PC-3 (cell line): Measurements from ENCODE around the gene IER3. TPM values are rescaled to one million over a fixed set of nuclear protein-coding genes. Genes with fewer than 3 reads are reported as not detected.
A peak's percentile ranks its signal among the peaks of the same experiment; 100 is the strongest.

Experiments
- ATAC-seq: fragments of 200-7000 bp; cut with Tn5 transposase; 2 replicates; pipeline ENCODE4 v1.9.1; 2020; ENCODE audit warnings: mild to moderate bottlenecking, moderate library complexity
- BruUV-seq: library from RNA; stranded (reverse); fragments of 400-500 nt; replicated peaks from 2 replicates; lab custom pipeline; 2021; lab: Mats Ljungman, UMichigan
- CTCF ChIA-PET: fragments of 300-600 bp; sonication (Branson Sonifier 250); formaldehyde crosslinking; loops from one replicate; lab custom pipeline; 2022; ENCODE audit warnings: antibody characterized with exemption; lab: Charles Lee
- POLR2A ChIA-PET: fragments of 300-600 bp; sonication (Branson Sonifier 250); formaldehyde crosslinking; loops from one replicate; lab custom pipeline; 2022; ENCODE audit warnings: antibody characterized with exemption; ENCODE audit not compliant: unreplicated experiment; lab: Charles Lee
- DNase-seq: peaks from one replicate; pipeline ENCODE4 v3.0.0-alpha.2; 2015
- H2AFZ ChIP-seq: fragments of 300-600 bp; sonication (generic); 2 replicates; pipeline ENCODE4 v1.6.0; 2016; ENCODE audit warnings: antibody characterized with exemption, low read length
- H3F3A ChIP-seq: fragments of 300-600 bp; sonication (generic); one replicate; pipeline ENCODE4 v1.6.0; 2017; ENCODE audit warnings: antibody characterized with exemption, low read length, control low read depth, mild to moderate bottlenecking; ENCODE audit not compliant: unreplicated experiment
- H3K27ac ChIP-seq: fragments of 300-600 bp; sonication (generic); 2 replicates; pipeline ENCODE4 v1.5.1; 2016; ENCODE audit warnings: mild to moderate bottlenecking, low read length
- H3K27me3 ChIP-seq: fragments of 300-600 bp; sonication (generic); 2 replicates; pipeline ENCODE4 v1.6.1; 2016; ENCODE audit warnings: low read length, mixed read lengths
- H3K36me3 ChIP-seq: fragments of 300-600 bp; sonication (generic); 2 replicates; pipeline ENCODE4 v1.6.1; 2016; ENCODE audit warnings: low read depth, mixed run types, low read length, mixed read lengths
- H3K4me1 ChIP-seq: fragments of 300-600 bp; sonication (generic); 2 replicates; pipeline ENCODE4 v1.5.1; 2016; ENCODE audit warnings: low read length; ENCODE audit not compliant: insufficient read depth
- H3K4me2 ChIP-seq: fragments of 300-600 bp; sonication (generic); 2 replicates; pipeline ENCODE4 v1.6.0; 2016; ENCODE audit warnings: low read length
- H3K4me3 ChIP-seq: fragments of 300-600 bp; sonication (generic); 2 replicates; pipeline ENCODE4 v1.5.1; 2016; ENCODE audit warnings: mild to moderate bottlenecking, low read length, mixed read lengths
- H3K79me2 ChIP-seq: fragments of 300-600 bp; sonication (generic); 2 replicates; pipeline ENCODE4 v1.6.1; 2017; ENCODE audit warnings: low read length, mixed read lengths
- H3K9ac ChIP-seq: fragments of 300-600 bp; sonication (generic); 2 replicates; pipeline ENCODE4 v1.6.0; 2016; ENCODE audit warnings: mild to moderate bottlenecking, low read length
- H3K9me2 ChIP-seq: fragments of 300-600 bp; sonication (generic); replicated peaks from 2 replicates; pipeline ENCODE4 v1.6.1; 2016; ENCODE audit warnings: mixed run types, low read length, mixed read lengths
- H3K9me3 ChIP-seq: fragments of 300-600 bp; sonication (generic); 2 replicates; pipeline ENCODE4 v1.6.1; 2016; ENCODE audit warnings: low read length, mixed read lengths
- H4K20me1 ChIP-seq: fragments of 300-600 bp; sonication (generic); 2 replicates; pipeline ENCODE4 v1.6.1; 2016; ENCODE audit warnings: low read length, mixed read lengths
- EZH2 ChIP-seq: fragments of 300-600 bp; sonication (generic); IDR thresholded peaks from one replicate; pipeline ENCODE4 v1.6.1; 2017; ENCODE audit warnings: antibody characterized with exemption, mild to moderate bottlenecking, low read length; ENCODE audit not compliant: unreplicated experiment
- EZH2phosphoT487 ChIP-seq: fragments of 300-600 bp; sonication (generic); IDR thresholded peaks from 2 replicates; pipeline ENCODE4 v1.6.1; 2018; ENCODE audit warnings: mild to moderate bottlenecking, antibody characterized with exemption, low read length, borderline replicate concordance
- intact Hi-C: fragments of 100-400 bp; cut with micrococcal nuclease; formaldehyde crosslinking; loops from 2 replicates; pipeline ENCODE4 v1.9.0; 2023
- total RNA-seq: library from RNA; depleted of rRNA; stranded (reverse); fragments of >200 nt; gene quantifications from 2 replicates; pipeline ENCODE4 v1.2.3, GENCODE V29; 2014
- TF ChIP-seq, protein P1 (sequence below): fragments of 300-600 bp; sonication (generic); conservative IDR thresholded peaks from 2 replicates; pipeline ENCODE4 v1.5.1; 2017; ENCODE audit warnings: antibody characterized with exemption, low read depth, mild to moderate bottlenecking, low read length

IER3 gene
- total RNA-seq, 1 experiment from 2014 or later: 1,173 TPM

DNA sequence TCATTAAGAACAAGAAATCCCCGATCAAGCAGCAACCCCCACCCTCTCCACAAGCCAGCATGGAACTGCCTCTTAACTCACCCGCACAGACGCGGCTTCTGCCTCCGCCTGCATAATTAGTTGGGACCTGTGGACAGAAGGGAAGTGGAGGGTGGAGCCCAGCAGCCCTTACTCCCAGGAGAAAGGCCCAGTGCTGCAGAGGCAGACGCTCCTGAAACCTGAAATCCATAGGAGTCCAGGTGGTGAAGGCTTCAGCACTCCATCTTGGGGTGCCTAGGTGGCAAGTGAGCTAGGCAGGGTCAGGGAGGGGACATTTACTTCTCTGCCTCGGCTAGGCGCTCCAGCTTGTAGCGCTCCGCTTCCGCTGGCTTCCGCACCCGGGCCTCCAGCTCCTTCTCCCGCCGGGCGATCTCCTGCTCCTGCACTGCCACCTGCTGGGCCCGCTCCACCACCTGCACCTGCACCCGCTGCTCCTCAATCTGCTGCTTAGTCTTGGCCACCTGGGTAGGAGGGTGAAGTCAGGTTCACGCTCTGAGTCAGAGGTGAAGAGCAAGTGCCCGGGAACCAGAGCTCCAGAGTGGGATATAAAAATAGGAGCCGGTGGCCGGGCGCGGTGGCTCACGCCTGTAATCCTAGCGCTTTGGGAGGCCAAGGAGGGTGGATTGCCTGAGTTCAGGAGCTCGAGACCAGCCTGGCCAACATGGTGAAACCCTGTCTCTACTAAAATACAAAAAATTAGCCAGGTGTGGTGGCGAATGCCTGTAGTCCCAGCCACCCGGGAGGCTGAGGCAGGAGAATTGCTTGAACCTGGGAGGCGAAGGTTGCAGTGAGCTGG is 13.5 kb downstream of the IER3 start:
- peak overlapping the region; percentile 25; the same call in 1 of the 2 replicates for H3K4me3 ChIP-seq
- peak overlapping the region; percentile 45; the same call in 1 of the 2 replicates for H2AFZ ChIP-seq
- intact Hi-C loops: no loop called here
- BruUV-seq: no TSS peak
- peak; percentile 76 for ATAC-seq
- peaks cover 28% of the 10 kb centered on the region for H3K36me3 ChIP-seq
- H4K20me1 ChIP-seq: no peaks in the 10 kb centered on the region
- no peaks in the 10 kb centered on the region for H3K27me3 ChIP-seq
- ChIA-PET POLR2A (interaction anchor here (0.5 to 1.2 kb wide), 8 partner anchors 10 to 1244 kb away, joined by 3 to 6 read pairs (median 4); partner anchors contain the start of genes FLOT1, GTF2H4 and IER3), CTCF (interaction anchor here (0.6 to 1.3 kb wide), 19 partner anchors 9 to 192 kb away, joined by 3 to 8 read pairs (median 3); partner anchors contain the start of genes DDR1, DHX16, PPP1R10 and VARS2)
- peak overlapping the region; percentile 51 for H3K4me2 ChIP-seq
- peak overlapping the region; percentile 40 for H3K27ac ChIP-seq
- peaks cover 3% of the 10 kb centered on the region; the same call in 1 of the 2 replicates for H3K79me2 ChIP-seq
- 0 out of 2 replicates have a peak overlapping the region, but pooled peaks have one; percentile 4 for H3K9ac ChIP-seq
- H3K4me1 ChIP-seq: peaks cover 10% of the 10 kb centered on the region; the same call in 1 of the 2 replicates
- H3K9me3 ChIP-seq: no peaks in the 10 kb centered on the region
- no peak for TF ChIP-seq EZH2
- no peak for TF ChIP-seq EZH2phosphoT487
- TF ChIP-seq, protein P1, sequence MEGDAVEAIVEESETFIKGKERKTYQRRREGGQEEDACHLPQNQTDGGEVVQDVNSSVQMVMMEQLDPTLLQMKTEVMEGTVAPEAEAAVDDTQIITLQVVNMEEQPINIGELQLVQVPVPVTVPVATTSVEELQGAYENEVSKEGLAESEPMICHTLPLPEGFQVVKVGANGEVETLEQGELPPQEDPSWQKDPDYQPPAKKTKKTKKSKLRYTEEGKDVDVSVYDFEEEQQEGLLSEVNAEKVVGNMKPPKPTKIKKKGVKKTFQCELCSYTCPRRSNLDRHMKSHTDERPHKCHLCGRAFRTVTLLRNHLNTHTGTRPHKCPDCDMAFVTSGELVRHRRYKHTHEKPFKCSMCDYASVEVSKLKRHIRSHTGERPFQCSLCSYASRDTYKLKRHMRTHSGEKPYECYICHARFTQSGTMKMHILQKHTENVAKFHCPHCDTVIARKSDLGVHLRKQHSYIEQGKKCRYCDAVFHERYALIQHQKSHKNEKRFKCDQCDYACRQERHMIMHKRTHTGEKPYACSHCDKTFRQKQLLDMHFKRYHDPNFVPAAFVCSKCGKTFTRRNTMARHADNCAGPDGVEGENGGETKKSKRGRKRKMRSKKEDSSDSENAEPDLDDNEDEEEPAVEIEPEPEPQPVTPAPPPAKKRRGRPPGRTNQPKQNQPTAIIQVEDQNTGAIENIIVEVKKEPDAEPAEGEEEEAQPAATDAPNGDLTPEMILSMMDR: peak; percentile 84
- peak; percentile 84 for DNase-seq
- H3F3A ChIP-seq: peaks cover 6% of the 10 kb centered on the region
- H3K9me2 ChIP-seq: no peaks in the 10 kb centered on the region

DNA sequence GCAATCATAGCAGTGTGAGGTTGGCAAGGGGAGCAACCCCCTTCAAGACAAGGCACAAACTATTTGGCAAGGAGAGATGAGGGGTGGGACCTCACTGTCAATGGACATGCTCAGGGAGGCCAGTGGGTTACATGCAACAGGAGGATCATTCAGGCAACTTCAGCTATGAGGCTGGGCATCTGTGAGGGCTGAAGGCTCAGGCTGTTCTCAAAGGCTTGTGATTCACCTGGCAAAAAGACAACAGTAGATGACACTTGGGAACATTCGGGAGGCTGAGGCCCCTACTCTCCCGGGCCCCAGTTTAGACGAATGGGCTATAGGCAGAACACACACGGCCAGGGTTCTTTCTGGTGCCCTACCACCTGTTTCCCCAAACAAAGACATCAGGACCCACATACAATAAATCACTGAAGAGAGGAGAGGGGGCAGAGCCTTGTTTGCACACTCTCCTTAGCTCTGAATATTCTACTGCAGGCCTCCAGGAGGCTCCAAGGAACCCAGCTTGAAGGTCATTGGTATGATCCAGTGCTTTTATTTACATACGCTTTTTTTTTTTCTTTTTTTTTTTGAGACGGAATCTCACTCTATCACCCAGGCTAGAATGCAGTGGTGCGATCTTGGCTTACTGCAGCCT is 16.3 kb downstream of the IER3 start:
- peaks cover 18% of the 10 kb centered on the region for H3K4me1 ChIP-seq
- no peak overlapping the region for H3K4me2 ChIP-seq
- no peak overlapping the region for H3K9ac ChIP-seq
- no peaks in the 10 kb centered on the region for H3K27me3 ChIP-seq
- no peak overlapping the region for H3K4me3 ChIP-seq
- peak overlapping the region; percentile 34 for H3K27ac ChIP-seq
- peaks cover 23% of the 10 kb centered on the region for H4K20me1 ChIP-seq
- no peak overlapping the region for H2AFZ ChIP-seq
- peak; percentile 36 for DNase-seq
- H3K9me2 ChIP-seq: no peaks in the 10 kb centered on the region
- H3K79me2 ChIP-seq: peaks cover 23% of the 10 kb centered on the region
- TF ChIP-seq EZH2phosphoT487 (no peak), EZH2 (no peak)
- TF ChIP-seq, protein P1: peak; percentile 43; the same call in 1 of the 2 replicates
- CTCF ChIA-PET: interaction anchor here (0.6 to 1.3 kb wide), 4 partner anchors 14 to 183 kb away, joined by 3 to 6 read pairs (median 5); partner anchors contain the start of gene FLOT1
- intact Hi-C loops: loop anchor here (5.0 to 10.0 kb wide), 2 partner anchors 243 to 359 kb away; partner anchors contain the start of gene HLA-E
- BruUV-seq: no TSS peak
- POLR2A ChIA-PET: interaction anchor here (0.6 to 1.3 kb wide), 5 partner anchors 14 to 92 kb away, joined by 3 to 9 read pairs (median 6); partner anchors contain the start of genes FLOT1 and IER3
- peaks cover 43% of the 10 kb centered on the region for H3K36me3 ChIP-seq
- ATAC-seq: peak; percentile 23; the same call in 1 of the 2 replicates
- H3K9me3 ChIP-seq: no peaks in the 10 kb centered on the region
- peaks cover 21% of the 10 kb centered on the region for H3F3A ChIP-seq
